Nephron progenitor cell (in vitro differentiated cells): ENCODE data around the gene PLPPR5.

Experiments
- DNase-seq: peaks from one replicate; pipeline ENCODE4 v3.0.0; 2021
- H3K27ac Mint-ChIP-seq: 2 replicates; pipeline ENCODE4 v1.8.0; 2021; ENCODE audit warnings: mild to moderate bottlenecking, moderate library complexity, mixed read lengths
- H3K27me3 Mint-ChIP-seq: 2 replicates; pipeline ENCODE4 v1.8.0; 2021; ENCODE audit warnings: mild to moderate bottlenecking, low read depth, mixed read lengths; ENCODE audit not compliant: poor library complexity
- H3K36me3 Mint-ChIP-seq: 2 replicates; pipeline ENCODE4 v1.8.0; 2021; ENCODE audit warnings: low read depth, mixed read lengths
- H3K4me1 Mint-ChIP-seq: 2 replicates; pipeline ENCODE4 v1.8.0; 2021; ENCODE audit warnings: mixed read lengths
- H3K4me3 Mint-ChIP-seq: 2 replicates; pipeline ENCODE4 v1.8.0; 2021; ENCODE audit warnings: mild to moderate bottlenecking, moderate library complexity, mixed read lengths
- H3K9me3 Mint-ChIP-seq: 2 replicates; pipeline ENCODE4 v1.8.0; 2021; ENCODE audit warnings: mild to moderate bottlenecking, moderate library complexity, mixed read lengths
- CTCF ChIP-seq: fragments of 200-600 bp; sonication (generic); IDR thresholded peaks from 2 replicates; pipeline ENCODE4 v1.5.0; 2021; ENCODE audit warnings: antibody characterized with exemption

PLPPR5 gene

GRCh38 chr1:98940722-98941079, 64.0 kb downstream of the PLPPR5 start:
- DNase-seq: no peak
- Mint-ChIP-seq H3K4me1 (peaks cover 19% of the 10 kb centered on the region), H3K27ac (peak overlapping the region; percentile 44), H3K27me3 (peaks cover 5% of the 10 kb centered on the region), H3K36me3 (no peaks in the 10 kb centered on the region), H3K4me3 (no peak overlapping the region), H3K9me3 (no peaks in the 10 kb centered on the region)
- TF ChIP-seq CTCF: no peak

GRCh38 chr1:98940069-98940721, 64.5 kb downstream of the PLPPR5 start:
- H3K36me3 Mint-ChIP-seq: no peaks in the 10 kb centered on the region
- no peak overlapping the region for H3K4me3 Mint-ChIP-seq

GRCh38 chr1:98939471-98939870, 65.2 kb downstream of the PLPPR5 start:
- Mint-ChIP-seq H3K27ac (no peak overlapping the region), H3K4me3 (no peak overlapping the region), H3K27me3 (peaks cover 11% of the 10 kb centered on the region), H3K9me3 (no peaks in the 10 kb centered on the region), H3K4me1 (peaks cover 19% of the 10 kb centered on the region), H3K36me3 (no peaks in the 10 kb centered on the region)
- no peak for DNase-seq
- TF ChIP-seq CTCF: no peak

More at GRCh38 chr1:98940069-98940721, 64.5 kb downstream of the PLPPR5 start:
- DNase-seq: no peak
- TF ChIP-seq CTCF: no peak
- peaks cover 5% of the 10 kb centered on the region for H3K27me3 Mint-ChIP-seq
- no peaks in the 10 kb centered on the region for H3K9me3 Mint-ChIP-seq
- peaks cover 19% of the 10 kb centered on the region for H3K4me1 Mint-ChIP-seq
- H3K27ac Mint-ChIP-seq: no peak overlapping the region

GRCh38 chr1:98937347-98937746, 67.3 kb downstream of the PLPPR5 start:
- Mint-ChIP-seq H3K36me3 (no peaks in the 10 kb centered on the region), H3K4me1 (peaks cover 15% of the 10 kb centered on the region), H3K27ac (no peak overlapping the region), H3K4me3 (no peak overlapping the region), H3K27me3 (peaks cover 12% of the 10 kb centered on the region), H3K9me3 (no peaks in the 10 kb centered on the region)
- no peak for DNase-seq
- no peak for TF ChIP-seq CTCF

- no peak for TF ChIP-seq CTCF
- no peak overlapping the region for H3K27ac Mint-ChIP-seq
- DNase-seq: no peak
- no peak overlapping the region for H3K4me3 Mint-ChIP-seq
- H3K36me3 Mint-ChIP-seq: no peaks in the 10 kb centered on the region
- no peaks in the 10 kb centered on the region for H3K9me3 Mint-ChIP-seq
- H3K4me1 Mint-ChIP-seq: peaks cover 14% of the 10 kb centered on the region
- H3K27me3 Mint-ChIP-seq: peaks cover 12% of the 10 kb centered on the region
Observed at GRCh38 chr1:98932184-98932583, 72.5 kb downstream of the PLPPR5 start.

GRCh38 chr1:98931128-98931835, 73.4 kb downstream of the PLPPR5 start:
- peak overlapping the region; percentile 40 for H3K27ac Mint-ChIP-seq
- peaks cover 13% of the 10 kb centered on the region for H3K27me3 Mint-ChIP-seq
- peaks cover 14% of the 10 kb centered on the region for H3K4me1 Mint-ChIP-seq
- no peaks in the 10 kb centered on the region for H3K9me3 Mint-ChIP-seq
- H3K36me3 Mint-ChIP-seq: no peaks in the 10 kb centered on the region
- no peak overlapping the region for H3K4me3 Mint-ChIP-seq
- no peak for TF ChIP-seq CTCF
- DNase-seq: no peak
